NT2/D1 (cell line): ENCODE results near the gene PDE7B.

Source experiments
- DNase-seq: peaks from one replicate; pipeline ENCODE4 v3.0.0-alpha.2; 2011; ENCODE audit warnings: low read depth, low spot score
- H3K27me3 ChIP-seq: 2 replicates; pipeline ENCODE4 v1.6.0; 2011; ENCODE audit warnings: mild to moderate bottlenecking; ENCODE audit not compliant: insufficient read length, insufficient read depth
- H3K36me3 ChIP-seq: 2 replicates; pipeline ENCODE4 v1.6.1; 2011; ENCODE audit warnings: mild to moderate bottlenecking, low read length, mixed read lengths; ENCODE audit not compliant: insufficient read depth, insufficient read length
- H3K4me1 ChIP-seq: 2 replicates; pipeline ENCODE4 v1.5.1; 2011; ENCODE audit not compliant: insufficient read depth, insufficient read length
- H3K4me3 ChIP-seq: 2 replicates; pipeline ENCODE4 v1.5.1; 2011; ENCODE audit warnings: low read depth; ENCODE audit not compliant: insufficient read length
- H3K9ac ChIP-seq: 2 replicates; pipeline ENCODE4 v1.6.0; 2011; ENCODE audit warnings: low read depth; ENCODE audit not compliant: insufficient read length
- H3K9me3 ChIP-seq: 2 replicates; pipeline ENCODE4 v1.5.1; 2011; ENCODE audit warnings: mild to moderate bottlenecking, low read length; ENCODE audit not compliant: insufficient read depth
- SUZ12 ChIP-seq: IDR thresholded peaks from 2 replicates; pipeline ENCODE4 v1.6.1; 2011; ENCODE audit not compliant: insufficient read length, insufficient read depth; ENCODE audit errors: extremely low read depth
- YY1 ChIP-seq: IDR thresholded peaks from 2 replicates; pipeline ENCODE4 v1.6.1; 2011; ENCODE audit not compliant: insufficient read length, insufficient read depth
- ZNF274 ChIP-seq: IDR thresholded peaks from 2 replicates; pipeline ENCODE4 v1.6.1; 2011; ENCODE audit warnings: mild to moderate bottlenecking, low read depth, low read length

PDE7B gene

DNA sequence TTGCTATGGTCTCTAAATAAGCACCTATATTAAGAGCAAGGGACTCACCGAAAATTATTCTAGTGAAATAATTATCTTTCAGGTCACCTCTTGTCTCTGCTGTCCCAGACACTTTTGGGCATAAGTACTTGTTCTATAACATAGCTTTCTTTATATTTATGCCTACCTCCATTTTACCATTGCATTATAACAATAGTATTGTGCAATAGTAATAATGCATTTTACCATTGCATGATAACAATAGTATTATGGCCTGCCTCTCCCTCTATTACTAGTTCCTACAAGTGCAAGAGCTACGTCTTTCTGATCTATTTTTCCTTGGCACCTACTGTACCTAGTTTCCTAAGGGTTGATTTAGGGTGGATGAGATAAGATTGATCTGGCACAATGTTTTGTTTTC, 169.2 kb downstream of the PDE7B start:
- Histone ChIP-seq H3K4me1 (no peaks in the 10 kb centered on the region), H3K9me3 (no peaks in the 10 kb centered on the region), H3K9ac (no peak overlapping the region), H3K27me3 (no peaks in the 10 kb centered on the region), H3K4me3 (no peak overlapping the region), H3K36me3 (no peaks in the 10 kb centered on the region)
- TF ChIP-seq YY1: no peak
- no peak for TF ChIP-seq SUZ12
- TF ChIP-seq ZNF274: no peak
- no peak for DNase-seq

DNA sequence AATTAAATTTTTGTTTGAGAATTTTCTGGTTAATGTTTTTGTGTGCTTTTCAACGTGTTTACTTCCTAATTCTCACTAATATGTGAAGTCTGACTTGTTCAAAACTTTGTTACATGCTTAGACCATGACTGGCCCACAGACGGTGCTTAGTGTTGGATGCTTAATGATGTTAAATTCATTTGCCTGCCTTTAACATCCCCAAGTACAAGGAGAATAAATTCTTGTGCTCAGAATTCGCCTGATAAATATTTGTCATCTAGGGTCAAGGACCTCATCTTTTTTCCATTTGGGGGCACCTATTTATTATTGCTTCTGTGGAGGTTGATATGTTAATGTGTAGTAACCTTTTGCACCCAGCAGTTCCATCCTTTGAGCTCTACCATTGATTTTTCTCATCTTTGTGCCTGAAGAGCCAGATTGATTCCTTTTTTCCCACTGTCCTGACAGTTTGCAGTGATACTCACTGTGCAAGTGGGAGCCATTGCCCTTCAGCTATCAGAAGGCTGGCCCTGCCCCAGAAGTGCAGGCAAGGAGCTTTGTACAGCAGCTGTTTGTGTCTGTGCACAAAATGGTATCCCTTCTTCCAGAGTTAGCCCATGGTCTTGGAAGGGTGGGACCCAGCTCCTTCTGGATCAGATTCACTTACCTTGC, 170.8 kb downstream of the PDE7B start:
- no peak overlapping the region for H3K4me3 ChIP-seq
- TF ChIP-seq ZNF274: no peak
- TF ChIP-seq SUZ12: no peak
- no peak for TF ChIP-seq YY1
- H3K9me3 ChIP-seq: no peaks in the 10 kb centered on the region
- H3K9ac ChIP-seq: no peak overlapping the region
- no peaks in the 10 kb centered on the region for H3K4me1 ChIP-seq
- no peaks in the 10 kb centered on the region for H3K27me3 ChIP-seq
- H3K36me3 ChIP-seq: no peaks in the 10 kb centered on the region
- DNase-seq: no peak

DNA sequence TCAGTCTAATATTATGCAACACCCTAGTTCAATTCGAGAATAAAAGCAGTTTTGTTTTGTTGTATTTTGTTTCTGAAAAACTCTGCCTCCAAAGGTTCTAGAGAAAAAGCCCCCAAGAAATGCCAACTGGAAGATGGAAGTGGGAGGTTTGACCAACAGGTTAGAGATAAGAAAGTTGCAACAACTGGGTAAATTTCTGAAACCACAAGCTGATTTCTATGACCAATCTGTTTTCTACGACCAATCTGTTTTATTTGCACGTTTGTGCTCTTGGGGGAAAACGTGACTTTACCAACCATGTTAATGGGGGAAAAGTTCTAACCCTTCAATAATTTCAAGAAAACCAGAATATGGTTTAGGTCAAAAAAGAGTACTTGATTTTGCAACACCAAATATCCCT, 173.2 kb downstream of the PDE7B start:
- Histone ChIP-seq H3K27me3 (no peaks in the 10 kb centered on the region), H3K9me3 (no peaks in the 10 kb centered on the region), H3K9ac (no peak overlapping the region), H3K4me3 (no peak overlapping the region), H3K36me3 (no peaks in the 10 kb centered on the region), H3K4me1 (no peaks in the 10 kb centered on the region)
- no peak for DNase-seq
- no peak for TF ChIP-seq ZNF274
- TF ChIP-seq SUZ12: no peak
- no peak for TF ChIP-seq YY1

DNA sequence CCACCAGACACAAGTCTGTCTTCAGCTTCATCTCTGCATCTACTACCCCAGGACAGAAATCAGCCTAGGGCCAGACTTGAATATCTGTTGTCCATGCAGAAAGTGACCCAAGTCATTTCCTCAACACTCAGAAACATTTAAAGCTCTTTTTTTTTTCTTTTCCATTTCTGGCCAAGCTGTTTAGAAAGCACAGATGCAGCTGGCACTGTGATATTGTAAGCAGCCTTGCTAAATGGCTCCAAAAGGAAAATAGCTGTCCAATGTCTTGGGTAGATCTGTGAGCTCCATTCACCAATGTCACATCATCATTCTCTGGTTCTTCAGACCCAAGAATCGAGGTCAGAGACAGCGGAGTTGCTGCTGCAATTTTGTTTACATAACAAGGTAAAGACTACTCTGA, 174.2 kb downstream of the PDE7B start:
- Histone ChIP-seq H3K9me3 (no peaks in the 10 kb centered on the region), H3K27me3 (no peaks in the 10 kb centered on the region), H3K4me1 (no peaks in the 10 kb centered on the region), H3K9ac (no peak overlapping the region), H3K36me3 (no peaks in the 10 kb centered on the region), H3K4me3 (no peak overlapping the region)
- no peak for DNase-seq
- TF ChIP-seq YY1: no peak
- no peak for TF ChIP-seq ZNF274
- no peak for TF ChIP-seq SUZ12

DNA sequence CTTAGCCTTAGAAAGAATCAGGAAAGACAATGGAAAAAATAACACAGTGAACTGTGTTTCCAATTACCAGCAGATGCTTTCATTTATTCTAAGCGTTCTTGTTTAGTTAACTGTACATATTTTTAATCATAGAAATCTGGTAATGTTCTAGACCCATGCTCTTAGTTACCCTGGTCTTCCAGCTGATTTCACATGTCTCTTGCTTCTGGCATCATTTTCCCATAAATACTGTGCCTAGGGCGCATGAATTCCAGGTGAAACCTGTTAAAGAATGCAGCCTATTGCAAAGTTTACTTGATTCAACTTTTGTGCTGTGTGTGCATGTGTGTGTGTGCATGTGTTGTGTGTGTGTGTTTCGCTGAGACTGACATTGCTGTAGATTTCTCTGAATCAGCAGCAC, 178.6 kb downstream of the PDE7B start:
- Histone ChIP-seq H3K27me3 (no peaks in the 10 kb centered on the region), H3K4me1 (no peaks in the 10 kb centered on the region), H3K9me3 (no peaks in the 10 kb centered on the region), H3K4me3 (no peak overlapping the region), H3K9ac (no peak overlapping the region), H3K36me3 (no peaks in the 10 kb centered on the region)
- no peak for DNase-seq
- TF ChIP-seq SUZ12 (no peak), YY1 (no peak), ZNF274 (no peak)

DNA sequence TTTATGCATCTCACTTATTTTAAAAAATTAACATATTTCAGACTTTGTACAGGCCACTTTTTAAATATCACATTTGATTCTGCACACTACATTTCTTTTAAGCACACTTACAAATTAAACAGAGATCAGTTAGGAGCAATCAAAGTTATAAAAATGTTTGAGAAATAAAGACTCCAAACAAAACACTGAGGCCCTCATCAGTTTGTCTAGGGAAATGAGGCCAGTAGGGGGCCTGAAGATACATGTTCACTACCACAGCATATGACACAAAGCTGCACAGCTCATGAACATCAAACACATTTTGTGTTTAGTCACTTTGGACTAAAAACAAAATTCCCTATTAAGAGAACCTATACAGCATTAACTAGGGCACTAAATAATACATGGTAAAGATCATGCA, 180.5 kb downstream of the PDE7B start:
- no peaks in the 10 kb centered on the region for H3K9me3 ChIP-seq
- H3K4me1 ChIP-seq: no peaks in the 10 kb centered on the region
- DNase-seq: no peak
- H3K9ac ChIP-seq: no peak overlapping the region
- H3K4me3 ChIP-seq: no peak overlapping the region
- no peaks in the 10 kb centered on the region for H3K27me3 ChIP-seq
- H3K36me3 ChIP-seq: no peaks in the 10 kb centered on the region
- TF ChIP-seq YY1 (no peak), ZNF274 (no peak), SUZ12 (no peak)

DNA sequence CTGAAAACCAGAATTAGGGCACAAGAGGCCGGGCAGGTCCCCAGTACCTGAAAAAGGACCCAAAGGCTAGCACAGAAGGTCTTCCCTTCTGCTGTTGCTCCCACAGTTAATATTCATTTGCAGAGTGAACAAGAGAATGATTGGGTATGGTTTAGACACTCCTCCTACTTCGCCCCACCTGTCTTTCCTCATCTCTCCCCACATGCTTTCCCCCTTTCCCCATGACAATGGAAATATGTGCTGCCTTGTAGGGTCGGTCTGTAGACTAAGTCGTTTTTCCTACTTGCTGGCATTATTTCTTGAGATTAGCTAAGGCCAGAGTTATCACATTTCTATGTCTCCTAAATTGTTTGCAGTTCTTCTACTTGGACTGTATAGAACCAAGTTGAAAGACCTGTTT, 181.9 kb downstream of the PDE7B start:
- H3K36me3 ChIP-seq: no peaks in the 10 kb centered on the region
- H3K4me1 ChIP-seq: no peaks in the 10 kb centered on the region
- no peak overlapping the region for H3K4me3 ChIP-seq
- no peaks in the 10 kb centered on the region for H3K9me3 ChIP-seq
- DNase-seq: no peak
- no peak for TF ChIP-seq SUZ12
- no peak for TF ChIP-seq YY1
- TF ChIP-seq ZNF274: no peak
- no peaks in the 10 kb centered on the region for H3K27me3 ChIP-seq
- H3K9ac ChIP-seq: no peak overlapping the region

DNA sequence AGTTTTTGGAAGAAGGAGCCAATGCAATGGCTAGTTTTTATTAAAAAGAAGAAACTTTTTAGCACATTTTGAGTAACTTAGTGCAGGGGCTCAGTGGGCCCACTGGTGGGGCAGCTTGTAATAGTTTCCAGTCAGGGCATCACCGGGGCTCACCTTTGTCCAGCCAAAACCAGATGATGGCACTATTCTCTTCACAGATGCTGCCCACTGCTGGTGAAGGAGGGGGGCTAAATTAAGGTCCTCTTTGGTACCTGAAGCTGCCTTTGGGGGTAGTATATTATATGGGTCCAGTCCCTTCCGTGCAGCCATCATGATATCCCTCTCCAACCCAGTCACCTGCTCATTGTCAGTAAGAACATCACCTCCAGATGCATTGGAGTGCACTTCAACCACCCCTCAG, 182.9 kb downstream of the PDE7B start:
- TF ChIP-seq ZNF274 (no peak), YY1 (no peak), SUZ12 (no peak)
- H3K4me3 ChIP-seq: no peak overlapping the region
- no peaks in the 10 kb centered on the region for H3K27me3 ChIP-seq
- no peaks in the 10 kb centered on the region for H3K9me3 ChIP-seq
- H3K36me3 ChIP-seq: no peaks in the 10 kb centered on the region
- H3K9ac ChIP-seq: no peak overlapping the region
- no peaks in the 10 kb centered on the region for H3K4me1 ChIP-seq
- no peak for DNase-seq
